ENCODE measurements around the gene ATXN2.

The ATXN2 gene

DNA sequence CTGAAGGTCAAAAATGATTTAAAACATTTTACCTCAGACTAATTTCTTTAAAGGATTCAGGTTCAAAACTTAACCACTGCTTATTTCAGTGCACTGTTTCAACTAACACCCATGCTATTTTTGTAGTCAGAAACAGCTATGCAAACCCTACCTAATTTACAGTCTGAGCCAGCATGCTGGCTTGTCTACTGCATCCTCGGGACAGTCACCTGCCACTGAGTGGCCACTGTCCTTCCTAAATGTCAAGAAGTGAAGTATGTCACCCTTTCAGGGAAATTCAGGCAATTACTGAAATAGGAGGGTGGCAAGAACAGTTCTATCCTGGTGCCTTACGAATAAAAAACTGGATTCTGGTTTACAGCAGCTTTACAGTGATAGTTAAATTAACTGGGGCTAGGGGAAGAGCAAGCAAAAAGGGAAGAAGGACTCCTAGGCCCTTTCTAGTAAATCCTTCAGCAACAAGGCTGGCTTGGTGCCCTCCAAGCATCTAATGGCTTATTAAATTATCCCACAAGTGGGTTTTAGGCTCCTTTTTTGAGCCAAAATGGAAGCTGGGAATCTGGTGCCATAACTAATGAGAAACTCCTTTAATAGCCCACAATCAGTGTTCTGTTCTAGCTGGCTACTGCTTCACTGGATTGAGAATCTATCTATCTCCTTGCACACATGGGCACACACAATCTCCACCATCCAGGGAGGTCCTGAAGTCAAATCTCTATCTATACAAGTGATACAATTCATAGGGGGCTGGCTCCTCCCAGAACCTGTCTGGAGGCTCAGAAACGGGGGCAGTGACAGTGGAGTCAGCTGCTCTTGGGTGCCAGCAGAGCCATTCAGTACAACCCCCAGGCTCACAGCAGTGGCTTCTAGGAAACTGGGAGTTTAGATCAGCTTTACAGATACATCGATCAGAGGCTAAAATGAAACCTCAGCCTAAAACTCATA, 150.0 kb downstream of the ATXN2 start:
- no peak for DNase-seq

GRCh38 chr12:111448266-111448830, 150.8 kb downstream of the ATXN2 start:
- DNase-seq, result no peak

DNA sequence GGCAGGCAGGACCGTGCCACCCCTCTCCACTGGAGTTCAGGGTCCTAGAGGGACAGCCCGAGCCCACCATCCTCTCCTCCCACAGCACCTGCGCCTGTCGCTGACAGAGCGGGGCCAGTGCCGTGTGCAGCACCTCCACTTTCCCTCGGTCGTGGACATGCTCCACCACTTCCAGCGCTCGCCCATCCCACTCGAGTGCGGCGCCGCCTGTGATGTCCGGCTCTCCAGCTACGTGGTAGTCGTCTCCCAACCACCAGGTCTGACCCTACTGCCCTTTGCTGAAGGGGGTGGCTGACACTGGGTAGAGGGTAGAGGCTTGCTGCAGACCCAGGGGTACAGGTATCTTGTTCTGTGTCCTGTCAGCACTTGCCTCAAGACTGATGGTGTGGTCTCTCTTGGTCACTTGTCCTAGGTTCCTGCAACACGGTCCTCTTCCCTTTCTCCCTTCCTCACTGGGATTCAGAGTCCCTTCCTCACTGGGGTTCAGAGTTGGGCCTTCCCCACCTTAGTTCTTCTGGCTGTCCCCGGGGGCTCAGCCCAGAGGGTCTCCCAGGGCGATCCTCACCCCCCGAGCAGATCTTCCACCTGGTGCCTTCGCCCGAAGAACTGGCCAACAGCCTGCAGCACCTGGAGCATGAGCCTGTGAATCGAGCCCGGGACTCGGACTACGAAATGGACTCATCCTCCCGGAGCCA, 151.4 kb downstream of the ATXN2 start:
- no peak for DNase-seq

DNA sequence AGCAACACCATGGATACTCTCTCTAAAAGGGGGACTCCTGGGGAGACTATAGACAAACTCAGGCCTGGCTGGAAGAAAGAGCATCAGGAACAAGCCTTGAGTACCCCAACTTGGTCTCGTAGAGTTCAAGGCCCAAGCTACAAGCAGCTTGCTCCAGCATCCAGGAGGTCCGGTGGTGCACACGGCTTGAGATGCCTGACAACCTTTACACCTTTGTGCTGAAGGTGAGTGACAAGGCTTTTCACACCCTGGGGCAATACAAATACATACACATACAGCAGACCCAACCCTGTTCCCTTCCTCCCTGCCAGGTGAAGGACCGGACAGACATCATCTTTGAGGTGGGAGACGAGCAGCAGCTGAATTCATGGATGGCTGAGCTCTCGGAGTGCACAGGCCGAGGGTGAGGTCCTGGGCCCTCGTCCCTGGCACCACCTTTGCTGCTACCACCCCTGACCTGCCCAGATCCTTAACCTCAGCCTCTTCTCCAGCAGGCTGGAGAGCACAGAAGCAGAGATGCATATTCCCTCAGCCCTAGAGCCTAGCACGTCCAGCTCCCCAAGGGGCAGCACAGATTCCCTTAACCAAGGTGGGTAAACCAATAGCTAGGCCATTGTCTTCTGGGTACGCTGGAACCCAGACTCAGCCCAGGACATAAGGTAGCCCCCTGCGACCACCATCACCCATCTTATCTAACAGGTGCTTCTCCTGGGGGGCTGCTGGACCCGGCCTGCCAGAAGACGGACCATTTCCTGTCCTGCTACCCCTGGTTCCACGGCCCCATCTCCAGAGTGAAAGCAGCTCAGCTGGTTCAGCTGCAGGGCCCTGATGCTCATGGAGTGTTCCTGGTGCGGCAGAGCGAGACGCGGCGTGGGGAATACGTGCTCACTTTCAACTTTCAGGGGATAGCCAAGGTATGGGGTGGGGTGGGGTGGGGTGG, 152.2 kb downstream of the ATXN2 start:
- DNase-seq, result no peak

GRCh38 chr12:111445726-111446581, 153.2 kb downstream of the ATXN2 start:
- DNase-seq, result no peak

DNA sequence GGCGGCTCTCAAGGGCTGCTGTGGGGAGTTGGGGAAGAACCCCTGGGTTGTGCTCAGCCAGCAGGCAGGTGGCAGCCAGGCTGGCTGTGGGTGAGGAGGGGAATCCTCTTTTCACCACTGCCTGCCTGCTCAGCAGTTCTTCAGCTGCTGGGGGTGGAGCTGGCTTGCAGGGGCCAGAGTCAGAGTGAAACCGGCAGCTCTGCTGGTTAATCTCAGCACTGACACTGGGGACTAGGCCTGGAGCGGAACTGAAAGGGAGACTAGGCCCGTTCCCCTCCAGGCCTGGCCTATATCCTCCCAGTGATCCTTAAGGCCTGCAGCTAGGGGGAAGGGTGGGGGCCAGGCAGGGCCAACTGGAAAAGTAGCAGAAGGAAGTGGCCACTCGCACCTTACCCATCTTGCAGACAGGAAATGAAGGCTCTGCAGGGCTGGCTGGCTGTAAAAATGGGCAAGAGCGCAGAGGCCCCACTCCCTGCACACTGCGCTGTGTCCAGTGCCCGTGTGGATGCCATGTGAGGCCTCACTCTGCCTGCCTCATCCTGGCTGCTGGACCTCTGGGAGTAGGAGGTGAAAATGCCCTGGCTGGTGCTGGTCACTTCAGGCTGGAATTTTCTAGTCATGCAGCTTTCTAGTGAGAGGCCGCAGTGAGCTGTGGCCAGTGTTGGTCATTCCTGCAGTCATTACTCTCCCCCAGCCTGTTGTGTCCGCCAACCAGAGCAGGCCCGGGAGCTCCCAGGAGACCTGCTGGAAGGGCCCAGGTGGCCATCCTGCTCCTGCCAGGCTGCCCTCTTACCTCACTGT, 154.0 kb downstream of the ATXN2 start:
- no peak for DNase-seq

DNA sequence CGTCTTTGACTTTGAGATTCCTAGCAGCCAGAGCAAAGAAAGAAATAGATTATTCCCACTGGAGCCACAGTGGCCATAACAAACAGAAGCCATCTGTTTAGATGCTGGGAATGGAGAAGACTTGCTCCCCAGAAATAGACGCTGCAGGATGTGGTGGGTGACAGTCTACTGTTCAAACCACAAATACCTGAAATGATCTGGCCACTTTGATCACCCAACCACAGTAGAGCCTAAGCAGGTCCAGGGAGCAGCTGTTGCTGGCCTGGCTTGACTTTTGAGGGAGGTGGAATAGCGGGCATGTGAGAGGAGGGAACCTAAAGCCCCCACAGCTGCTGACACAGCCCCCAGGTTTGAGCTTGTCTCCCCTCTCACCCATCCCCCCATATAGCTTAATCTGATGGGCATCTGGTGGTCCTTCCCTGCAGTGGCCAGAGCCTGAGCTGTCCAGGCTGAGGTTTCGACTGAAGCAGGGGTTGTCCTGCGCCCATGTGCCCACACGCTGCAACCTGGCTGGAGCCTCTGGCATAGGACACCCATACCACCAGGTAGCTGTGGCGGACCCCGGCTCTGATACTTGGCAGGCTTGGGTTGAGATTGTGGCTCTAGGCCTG, 154.7 kb downstream of the ATXN2 start:
- no peak for DNase-seq

DNA sequence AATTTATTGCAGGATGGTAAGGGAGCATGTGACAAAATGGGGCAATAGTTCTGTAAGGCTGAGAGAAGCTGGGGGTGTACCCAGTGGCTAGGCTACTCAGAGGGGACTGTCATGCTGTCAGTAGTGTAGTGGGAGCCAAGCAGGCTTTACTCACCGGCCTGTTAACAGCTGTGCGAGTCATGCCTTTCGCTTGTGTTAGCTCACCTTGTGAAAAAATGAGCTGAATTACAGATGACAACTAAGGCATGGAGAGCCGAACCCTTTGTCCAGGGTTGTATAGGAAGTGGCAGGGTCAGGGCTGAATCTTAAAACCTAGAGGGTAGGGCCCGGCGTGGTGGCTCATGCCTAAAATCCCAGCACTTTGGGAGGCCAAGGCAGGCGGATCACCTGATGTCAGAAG, 155.5 kb downstream of the ATXN2 start:
- DNase-seq, result no peak

DNA sequence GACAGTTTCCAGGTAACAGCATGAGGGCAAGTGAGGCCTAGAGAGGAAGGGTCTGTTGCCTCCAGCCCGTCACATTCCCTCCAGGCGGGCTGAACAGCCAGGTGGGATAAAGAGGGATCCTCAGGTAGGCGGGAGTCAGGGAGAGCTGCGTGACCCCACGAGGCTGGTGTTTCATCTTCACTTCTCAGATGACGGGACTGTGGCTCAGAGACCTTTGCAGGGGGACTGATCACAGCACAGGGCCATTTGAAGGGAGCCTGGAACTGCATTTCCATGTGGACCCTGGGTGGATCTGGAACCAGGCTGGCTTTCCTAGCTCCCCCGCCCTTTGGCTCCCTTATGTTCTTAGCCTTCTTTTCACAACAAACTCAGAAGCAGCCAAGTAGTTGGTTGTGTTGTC, 156.0 kb downstream of the ATXN2 start:
- no peak for DNase-seq

- no peak for DNase-seq
Observed at GRCh38 chr12:111442301-111443045, 156.6 kb downstream of the ATXN2 start.

DNA sequence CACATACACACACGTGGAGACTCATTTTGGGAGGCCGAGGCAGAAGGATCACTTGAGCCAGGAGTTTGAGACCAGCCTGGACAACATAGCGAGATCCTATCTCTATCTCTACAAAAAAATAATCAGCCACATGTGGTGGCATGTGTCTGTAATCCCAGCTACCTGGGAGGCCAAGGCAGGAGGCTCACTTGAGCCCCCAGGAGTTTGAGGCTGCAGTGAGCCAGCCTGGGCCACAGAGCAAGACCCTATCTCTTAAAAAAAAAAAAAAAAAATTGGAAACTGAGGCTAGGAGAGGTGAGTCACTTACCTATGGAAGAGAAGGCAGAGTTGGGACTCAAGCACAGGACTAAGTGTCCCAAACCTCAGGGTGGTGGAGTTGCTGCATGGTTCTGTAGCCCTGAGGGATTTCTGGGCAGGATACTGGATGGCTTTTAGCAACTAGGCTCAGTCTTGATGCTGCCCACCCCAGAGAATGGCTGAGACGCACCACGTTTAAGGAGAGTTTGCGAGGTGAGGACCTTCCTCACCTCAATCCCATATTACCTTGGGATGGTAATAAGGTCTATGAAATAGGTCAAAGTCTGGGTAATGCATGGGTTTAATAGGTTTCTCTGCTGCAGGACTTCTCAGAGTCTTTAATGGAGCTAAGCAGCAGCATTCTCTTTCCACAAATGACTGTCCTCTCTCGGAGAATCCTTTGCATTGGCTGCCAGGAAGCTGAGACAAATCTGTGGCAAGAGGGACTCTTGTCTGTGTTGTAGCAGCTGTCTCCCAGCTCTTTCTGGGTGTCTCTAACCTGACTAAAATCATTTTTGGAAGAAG, 157.8 kb downstream of the ATXN2 start:
- no peak for DNase-seq

GRCh38 chr12:111440631-111441030, 158.5 kb downstream of the ATXN2 start:
- DNase-seq, result no peak

GRCh38 chr12:111440152-111440551, 159.0 kb downstream of the ATXN2 start:
- no peak for DNase-seq

DNA sequence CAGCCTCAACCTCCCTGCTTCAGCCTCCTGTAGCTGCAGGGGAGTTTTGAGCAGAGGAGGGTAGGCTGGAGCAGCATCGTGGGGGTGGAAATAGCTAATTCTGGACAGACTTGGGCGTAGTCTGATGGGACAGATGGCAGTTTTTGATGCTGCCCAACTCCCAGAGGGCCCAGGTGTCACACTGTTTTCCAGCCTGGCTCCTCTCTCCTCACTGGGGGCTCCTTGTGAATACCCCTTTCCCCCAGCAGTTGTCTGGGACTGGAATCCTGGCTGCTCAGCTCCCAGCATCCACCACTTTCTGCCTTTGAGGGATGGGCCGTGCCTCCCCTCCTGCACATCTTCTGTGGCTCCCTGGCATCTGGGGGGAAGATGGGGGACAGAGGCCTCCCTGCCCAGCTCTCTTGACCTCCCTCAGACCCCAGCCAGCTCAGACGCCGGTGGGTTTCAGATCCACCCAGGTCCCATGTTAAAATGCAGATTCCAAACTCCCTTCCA, 159.4 kb downstream of the ATXN2 start:
- DNase-seq, result no peak

GRCh38 chr12:111438481-111438880, 160.6 kb downstream of the ATXN2 start:
- no peak for DNase-seq

DNA sequence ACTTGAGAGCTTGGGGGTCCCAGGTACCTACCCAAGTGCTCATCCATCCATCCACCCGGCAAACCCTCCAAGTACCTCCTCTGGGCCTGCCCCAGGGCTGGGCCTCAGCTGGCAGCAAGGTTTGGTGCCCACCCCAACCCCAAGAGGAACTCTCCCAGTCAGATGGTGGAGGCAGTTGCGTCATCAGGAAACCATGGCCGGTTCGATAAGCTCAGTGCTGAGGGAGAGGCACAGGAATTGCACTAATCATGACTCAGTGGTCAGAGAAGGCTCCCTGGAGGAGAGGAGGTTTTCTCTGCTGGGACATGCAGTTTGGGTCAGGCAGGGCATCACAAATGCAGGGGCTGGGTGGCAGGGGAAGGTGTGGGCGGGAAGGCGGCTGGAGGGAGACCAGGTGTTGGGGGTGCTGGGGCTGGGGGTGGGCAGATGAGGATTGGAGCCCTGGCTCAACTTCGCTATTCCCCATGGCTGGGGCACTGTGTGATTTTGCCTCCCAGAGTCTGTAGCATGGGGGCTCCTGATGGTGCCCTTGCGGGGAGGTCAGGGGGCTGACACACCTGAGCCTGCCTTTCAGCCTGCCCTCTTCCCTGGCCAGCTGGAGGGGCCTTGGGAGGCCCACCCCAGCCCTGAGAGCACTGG, 161.2 kb downstream of the ATXN2 start:
- peak; percentile 34 for DNase-seq

DNA sequence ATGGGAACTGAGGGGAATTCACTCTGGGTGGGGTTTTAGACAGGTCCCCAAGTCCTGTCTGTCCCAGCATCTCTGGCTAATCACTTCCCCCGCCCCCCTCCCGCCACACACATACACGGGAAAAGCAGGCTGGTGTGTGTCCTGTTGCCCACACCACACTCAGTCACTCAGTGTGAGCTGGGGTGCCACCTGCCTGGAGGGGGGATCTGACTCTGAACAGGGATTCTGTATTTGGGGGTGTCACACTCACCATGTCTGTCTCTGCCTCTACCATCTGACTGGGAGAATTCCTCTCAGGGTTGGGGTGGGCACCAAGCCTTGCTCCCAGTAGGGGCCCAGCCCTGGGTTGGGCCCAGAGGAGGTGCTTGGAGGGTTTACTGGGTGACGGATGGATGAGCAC, 162.3 kb downstream of the ATXN2 start:
- DNase-seq, result no peak

- no peak for DNase-seq
Observed at GRCh38 chr12:111436266-111436665, 162.8 kb downstream of the ATXN2 start.
